GM12874 (cell line): ENCODE measurements around the gene VTN.

Experiments used
- CTCF ChIP-seq: IDR thresholded peaks from 2 replicates; pipeline ENCODE4 v1.5.1; 2011; ENCODE audit warnings: low read depth, mild to moderate bottlenecking, control low read depth, low read length, moderate library complexity; ENCODE audit not compliant: insufficient read depth

Gene VTN

DNA sequence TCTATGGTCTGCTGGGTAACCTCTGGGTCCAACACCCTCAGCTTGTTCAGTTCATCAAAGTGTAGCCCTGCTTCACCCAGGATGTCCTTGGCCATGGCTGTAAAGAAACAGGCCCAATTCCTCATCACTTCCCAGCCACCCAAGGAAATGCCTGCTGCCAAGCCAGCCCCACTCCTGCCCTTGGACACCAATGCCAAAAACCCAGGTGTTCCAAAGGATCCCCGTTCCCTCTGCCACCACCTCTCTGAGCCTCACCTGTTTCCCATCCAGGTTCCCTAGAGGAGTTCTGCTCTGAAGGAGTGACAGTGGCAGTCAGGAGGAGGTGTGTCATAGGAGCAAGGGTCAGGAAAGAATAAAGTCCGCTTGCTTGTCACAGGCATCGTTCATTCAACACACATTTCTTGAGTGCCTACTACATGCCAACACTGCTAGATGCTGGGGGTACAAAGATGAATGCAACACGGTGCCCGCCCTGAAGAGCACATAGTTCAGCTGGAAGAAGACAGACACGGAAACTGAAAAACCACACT lies 38.2 kb downstream of the VTN start:
- no peak for TF ChIP-seq CTCF

DNA sequence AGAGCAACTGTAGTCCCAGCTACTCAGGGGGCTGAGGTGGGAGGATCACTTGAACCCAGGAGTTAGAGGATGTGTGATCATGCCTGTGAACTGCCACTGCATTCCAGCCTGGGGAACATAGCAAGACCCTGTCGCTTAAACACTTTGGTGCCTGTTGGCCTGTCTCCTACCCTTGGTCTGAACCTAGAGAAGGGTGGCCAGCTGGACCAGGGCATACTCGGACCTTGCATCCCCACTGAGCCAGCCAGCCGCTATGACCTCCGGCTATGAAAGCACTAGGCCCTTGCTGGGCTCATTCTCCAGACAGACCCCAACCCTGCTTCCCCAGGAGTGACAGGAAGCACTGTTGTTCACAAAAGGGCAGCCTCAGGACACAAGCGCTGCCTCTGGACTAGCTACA lies 39.4 kb downstream of the VTN start:
- no peak for TF ChIP-seq CTCF

- TF ChIP-seq CTCF = no peak
Observed at GRCh38 chr17:28328325-28328724, 41.8 kb downstream of the VTN start.

DNA sequence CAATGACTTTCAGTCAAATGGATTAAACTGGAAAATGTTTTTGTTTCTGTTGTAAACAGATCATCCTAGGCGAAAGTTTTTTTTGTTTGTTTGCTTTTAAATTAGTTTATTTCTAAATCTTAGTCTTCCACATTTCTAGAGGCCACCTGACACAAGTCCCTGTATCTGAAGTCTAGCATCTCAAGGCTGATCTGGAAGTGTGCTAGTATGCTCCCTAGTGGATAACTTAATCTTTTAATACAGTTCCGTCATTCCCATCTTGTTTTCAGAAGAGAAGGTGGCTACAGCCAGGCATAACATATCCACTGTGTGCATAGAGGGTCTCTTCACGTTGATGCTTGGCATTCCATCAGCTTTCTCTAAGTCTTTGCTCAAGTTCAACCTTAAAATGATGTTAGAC lies 42.4 kb downstream of the VTN start:
- no peak for TF ChIP-seq CTCF

DNA sequence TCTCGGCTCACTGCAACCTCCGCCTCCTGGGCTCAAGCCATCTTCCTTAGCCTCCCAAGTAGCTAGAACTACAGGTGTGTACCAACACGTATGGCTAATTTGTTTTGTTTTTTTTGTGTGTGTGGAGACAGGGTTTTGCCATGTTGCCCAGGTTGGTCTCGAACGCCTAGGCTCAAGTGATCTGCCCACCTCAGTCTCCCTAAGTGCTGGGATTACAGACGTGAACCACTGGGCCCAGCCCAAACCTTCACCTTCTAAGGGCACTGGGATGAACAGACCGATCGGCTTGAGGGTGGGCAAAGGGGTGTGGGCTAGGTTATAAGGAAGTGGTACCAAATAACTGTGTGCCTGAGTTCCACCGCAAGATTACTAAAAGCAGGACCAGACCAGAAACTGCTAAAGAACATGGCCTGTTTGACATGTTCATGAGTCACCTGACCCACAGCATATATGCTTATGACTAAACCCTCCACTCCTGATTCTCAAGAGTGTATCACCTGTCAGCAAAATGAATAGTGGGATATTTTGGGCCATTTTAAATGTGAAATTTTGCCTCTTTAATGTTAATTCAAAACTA lies 43.0 kb downstream of the VTN start:
- no peak for TF ChIP-seq CTCF

- TF ChIP-seq CTCF = no peak
Observed at GRCh38 chr17:28326114-28326513, 44.0 kb downstream of the VTN start.

DNA sequence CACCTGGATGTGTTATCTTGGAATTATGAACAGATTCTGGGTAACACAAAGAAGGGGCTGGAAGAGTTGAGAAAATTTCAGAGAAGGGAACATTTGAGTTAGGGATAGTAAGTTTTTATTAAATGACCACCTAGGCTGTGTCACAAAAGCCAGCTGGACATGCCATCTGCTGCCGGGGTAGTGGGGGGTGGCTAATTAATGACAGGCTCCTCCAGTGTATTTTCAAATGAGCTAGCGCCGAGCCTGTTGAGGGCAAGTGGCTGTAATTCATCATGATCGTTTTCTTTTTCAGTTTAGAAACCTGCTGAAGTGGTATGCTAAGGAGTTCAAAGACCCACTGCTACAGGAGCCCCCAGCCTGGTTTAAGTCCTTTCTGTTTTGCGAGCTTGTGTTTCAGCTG lies 44.9 kb downstream of the VTN start:
- TF ChIP-seq CTCF = no peak

DNA sequence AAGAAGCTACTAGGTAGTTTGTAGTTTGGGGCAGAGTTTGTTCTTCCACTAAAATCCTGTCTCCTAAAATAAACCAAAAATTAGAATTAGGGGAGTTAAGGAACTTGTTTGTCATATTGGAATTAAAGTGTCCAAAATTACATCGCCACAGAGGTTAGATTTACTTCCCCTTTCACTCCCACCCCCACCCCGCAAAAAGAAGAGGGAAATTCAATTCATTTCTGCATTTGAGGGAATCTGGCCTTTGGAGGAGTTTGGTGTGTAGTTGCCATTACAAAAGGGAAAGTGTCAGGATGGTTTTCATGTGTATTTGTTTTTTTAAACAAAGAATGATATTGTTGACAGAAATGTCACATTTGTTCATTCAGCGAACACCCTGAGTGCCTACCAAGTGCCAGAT lies 45.3 kb downstream of the VTN start:
- TF ChIP-seq CTCF = no peak
